Measurements from ENCODE around the gene RAB4A.

GRCh38 chr1:229284887-229285286 is 14.0 kb downstream of the RAB4A start:
- TF ChIP-seq POLR2A (IDR thresholded peaks at IDR 0.05; ENCODE audit: insufficient read depth in 1 of 2, low read depth in 2 of 2, low read length in 2 of 2) (no peak), MAFF (IDR thresholded peaks at IDR 0.05; ENCODE audit: low read depth, low read length) (no peak), ZNF510 (CRISPR knock-in tag; IDR thresholded peaks at IDR 0.05; ENCODE audit: low read depth) (no peak), SNRNP70 (IDR thresholded peaks at IDR 0.05; ENCODE audit: low read depth, low read length) (no peak), SATB2 (CRISPR knock-in tag; IDR thresholded peaks at IDR 0.05) (no peak), ETV5 (CRISPR knock-in tag; IDR thresholded peaks at IDR 0.05; ENCODE audit: borderline replicate concordance) (no peak), ZNF850 (CRISPR knock-in tag; conservative IDR thresholded peaks at IDR 0.05) (no peak), ZNF329 (CRISPR knock-in tag; IDR thresholded peaks at IDR 0.05; ENCODE audit: low read depth) (no peak), ZNF30 (CRISPR knock-in tag; IDR thresholded peaks at IDR 0.05) (no peak), SMAD1 (CRISPR knock-in tag; IDR thresholded peaks at IDR 0.05; ENCODE audit: borderline replicate concordance, low read depth) (no peak), ESRRA (CRISPR knock-in tag; IDR thresholded peaks at IDR 0.05; ENCODE audit: low read depth) (no peak), PRDM15 (CRISPR knock-in tag; IDR thresholded peaks at IDR 0.05) (no peak)
- TF ChIP-seq, protein P1, sequence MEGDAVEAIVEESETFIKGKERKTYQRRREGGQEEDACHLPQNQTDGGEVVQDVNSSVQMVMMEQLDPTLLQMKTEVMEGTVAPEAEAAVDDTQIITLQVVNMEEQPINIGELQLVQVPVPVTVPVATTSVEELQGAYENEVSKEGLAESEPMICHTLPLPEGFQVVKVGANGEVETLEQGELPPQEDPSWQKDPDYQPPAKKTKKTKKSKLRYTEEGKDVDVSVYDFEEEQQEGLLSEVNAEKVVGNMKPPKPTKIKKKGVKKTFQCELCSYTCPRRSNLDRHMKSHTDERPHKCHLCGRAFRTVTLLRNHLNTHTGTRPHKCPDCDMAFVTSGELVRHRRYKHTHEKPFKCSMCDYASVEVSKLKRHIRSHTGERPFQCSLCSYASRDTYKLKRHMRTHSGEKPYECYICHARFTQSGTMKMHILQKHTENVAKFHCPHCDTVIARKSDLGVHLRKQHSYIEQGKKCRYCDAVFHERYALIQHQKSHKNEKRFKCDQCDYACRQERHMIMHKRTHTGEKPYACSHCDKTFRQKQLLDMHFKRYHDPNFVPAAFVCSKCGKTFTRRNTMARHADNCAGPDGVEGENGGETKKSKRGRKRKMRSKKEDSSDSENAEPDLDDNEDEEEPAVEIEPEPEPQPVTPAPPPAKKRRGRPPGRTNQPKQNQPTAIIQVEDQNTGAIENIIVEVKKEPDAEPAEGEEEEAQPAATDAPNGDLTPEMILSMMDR (CRISPR knock-in tag; IDR thresholded peaks at IDR 0.05) = no peak
- TF ChIP-seq, protein P2, sequence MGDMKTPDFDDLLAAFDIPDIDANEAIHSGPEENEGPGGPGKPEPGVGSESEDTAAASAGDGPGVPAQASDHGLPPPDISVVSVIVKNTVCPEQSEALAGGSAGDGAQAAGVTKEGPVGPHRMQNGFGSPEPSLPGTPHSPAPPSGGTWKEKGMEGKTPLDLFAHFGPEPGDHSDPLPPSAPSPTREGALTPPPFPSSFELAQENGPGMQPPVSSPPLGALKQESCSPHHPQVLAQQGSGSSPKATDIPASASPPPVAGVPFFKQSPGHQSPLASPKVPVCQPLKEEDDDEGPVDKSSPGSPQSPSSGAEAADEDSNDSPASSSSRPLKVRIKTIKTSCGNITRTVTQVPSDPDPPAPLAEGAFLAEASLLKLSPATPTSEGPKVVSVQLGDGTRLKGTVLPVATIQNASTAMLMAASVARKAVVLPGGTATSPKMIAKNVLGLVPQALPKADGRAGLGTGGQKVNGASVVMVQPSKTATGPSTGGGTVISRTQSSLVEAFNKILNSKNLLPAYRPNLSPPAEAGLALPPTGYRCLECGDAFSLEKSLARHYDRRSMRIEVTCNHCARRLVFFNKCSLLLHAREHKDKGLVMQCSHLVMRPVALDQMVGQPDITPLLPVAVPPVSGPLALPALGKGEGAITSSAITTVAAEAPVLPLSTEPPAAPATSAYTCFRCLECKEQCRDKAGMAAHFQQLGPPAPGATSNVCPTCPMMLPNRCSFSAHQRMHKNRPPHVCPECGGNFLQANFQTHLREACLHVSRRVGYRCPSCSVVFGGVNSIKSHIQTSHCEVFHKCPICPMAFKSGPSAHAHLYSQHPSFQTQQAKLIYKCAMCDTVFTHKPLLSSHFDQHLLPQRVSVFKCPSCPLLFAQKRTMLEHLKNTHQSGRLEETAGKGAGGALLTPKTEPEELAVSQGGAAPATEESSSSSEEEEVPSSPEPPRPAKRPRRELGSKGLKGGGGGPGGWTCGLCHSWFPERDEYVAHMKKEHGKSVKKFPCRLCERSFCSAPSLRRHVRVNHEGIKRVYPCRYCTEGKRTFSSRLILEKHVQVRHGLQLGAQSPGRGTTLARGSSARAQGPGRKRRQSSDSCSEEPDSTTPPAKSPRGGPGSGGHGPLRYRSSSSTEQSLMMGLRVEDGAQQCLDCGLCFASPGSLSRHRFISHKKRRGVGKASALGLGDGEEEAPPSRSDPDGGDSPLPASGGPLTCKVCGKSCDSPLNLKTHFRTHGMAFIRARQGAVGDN (CRISPR knock-in tag; IDR thresholded peaks at IDR 0.05) = no peak

Measured in HepG2 (cell line).